ENCODE results near the gene GPR34.

- TF ChIP-seq CTCF (IDR thresholded peaks at IDR 0.05) (no peak), POLR2A (IDR thresholded peaks at IDR 0.05) (no peak)
Measured at GRCh38 chrX:41684940-41685339, 3.8 kb upstream of the GPR34 start.
